Medulla oblongata (tissue), 1 donor: ENCODE data around the gene TMEM203.
"Not testable (repeated sequence)": the region's sequence is repeated elsewhere in the genome, so short reads cannot be mapped to it uniquely, and the experiment has no call there.

ENCODE experiments used
- DNase-seq: peaks from one replicate; pipeline ENCODE4 v3.0.0-alpha.2; 2015; ENCODE audit errors: extremely low spot score

The TMEM203 gene

GRCh38 chr9:137205126-137206069 is at the start of gene TMEM203, which contains the start of gene NDOR1:
Gene TMEM203 (minus strand): TSS chr9:137205648. CDS start chr9:137205414, 234 bp downstream.
Gene NDOR1 (plus strand): TSS chr9:137205700. CDS start chr9:137205778, 78 bp downstream.
- DNase-seq, result peak; percentile 92

GRCh38 chr9:137254624-137255447 is 49.4 kb upstream of the TMEM203 start, which contains the start of gene NELFB:
Gene NELFB (plus strand): TSS chr9:137255327.
- peak; percentile 91 for DNase-seq

- no peak for DNase-seq
Observed at GRCh38 chr9:137253717-137254623, 48.5 kb upstream of the TMEM203 start.

- no peak for DNase-seq
Observed at GRCh38 chr9:137252555-137253506, 47.4 kb upstream of the TMEM203 start.

- no peak for DNase-seq
Observed at GRCh38 chr9:137251490-137252268, 46.2 kb upstream of the TMEM203 start.

GRCh38 chr9:137251194-137251461 is 45.7 kb upstream of the TMEM203 start, which contains the start of gene STPG3:
Gene STPG3 (plus strand): TSS chr9:137251286. CDS start chr9:137251287, 1 bp downstream.
- no peak for DNase-seq

GRCh38 chr9:137250329-137251193 is 45.1 kb upstream of the TMEM203 start:
- DNase-seq, result no peak

GRCh38 chr9:137247916-137248175 is 42.4 kb upstream of the TMEM203 start:
- no peak for DNase-seq

- no peak for DNase-seq
Observed at GRCh38 chr9:137247135-137247915, 41.9 kb upstream of the TMEM203 start.

- no peak for DNase-seq
Observed at GRCh38 chr9:137245450-137246421, 40.3 kb upstream of the TMEM203 start.

GRCh38 chr9:137244486-137245449 is 39.3 kb upstream of the TMEM203 start:
- DNase-seq, result no peak

GRCh38 chr9:137243626-137244485 is 38.4 kb upstream of the TMEM203 start:
- no peak for DNase-seq

GRCh38 chr9:137243266-137243625 is 37.8 kb upstream of the TMEM203 start:
- DNase-seq, result not testable (repeated sequence)
